ENCODE measurements around the gene MTAP.

Gene MTAP

GRCh38 chr9:21837501-21837900 is 35.1 kb downstream of the MTAP start (continued):
- TF ChIP-seq ATF2 (tag by site-specific recombination; IDR thresholded peaks at IDR 0.05; ENCODE audit: low read depth) (no peak), ZNF473 (tag by site-specific recombination; IDR thresholded peaks at IDR 0.05) (no peak), SCRT2 (tag by site-specific recombination; IDR thresholded peaks at IDR 0.05) (no peak), KLF17 (tag by site-specific recombination; IDR thresholded peaks at IDR 0.05) (no peak), ZNF555 (tag by site-specific recombination; conservative IDR thresholded peaks at IDR 0.05) (no peak), PRDM6 (tag by site-specific recombination; IDR thresholded peaks at IDR 0.05) (no peak)

- TF ChIP-seq ZSCAN18 (tag by site-specific recombination; IDR thresholded peaks at IDR 0.05) (no peak), ZNF132 (tag by site-specific recombination; IDR thresholded peaks at IDR 0.05; ENCODE audit: borderline replicate concordance) (no peak), HOXA7 (CRISPR knock-in tag; IDR thresholded peaks at IDR 0.05; ENCODE audit: borderline replicate concordance) (no peak), GLIS2 (tag by site-specific recombination; IDR thresholded peaks at IDR 0.05) (no peak), TSHZ1 (tag by site-specific recombination; IDR thresholded peaks at IDR 0.05; ENCODE audit: borderline replicate concordance) (no peak), ZFP41 (tag by site-specific recombination; IDR thresholded peaks at IDR 0.05; ENCODE audit: borderline replicate concordance) (no peak), ZBTB7A (tag by site-specific recombination; IDR thresholded peaks at IDR 0.05; ENCODE audit: low read depth) (no peak), ZEB2 (tag by site-specific recombination; IDR thresholded peaks at IDR 0.05) (no peak), ZNF311 (tag by site-specific recombination; IDR thresholded peaks at IDR 0.05; ENCODE audit: borderline replicate concordance) (no peak), KLF17 (tag by site-specific recombination; IDR thresholded peaks at IDR 0.05) (no peak), ZNF114 (tag by site-specific recombination; IDR thresholded peaks at IDR 0.05) (no peak), ZNF366 (tag by site-specific recombination; conservative IDR thresholded peaks at IDR 0.05) (no peak)
- Histone ChIP-seq H3K4me3 (ENCODE audit: low read depth, low read length) (no peak overlapping the region), H3K9me3 (ENCODE audit: control insufficient read depth, insufficient read depth, low read depth, low read length) (no peaks in the 10 kb centered on the region; the same call in 1 of the 2 replicates), H3K36me3 (ENCODE audit: control insufficient read depth in 2 of 2, insufficient read depth in 1 of 2, low read length in 2 of 2) (peaks cover 20 to 60% of the 10 kb centered on the region in 2 experiments), H3K27ac (ENCODE audit: extremely low read depth, low read depth, low read length) (no peak overlapping the region), H3K4me1 (ENCODE audit: control insufficient read depth, insufficient read depth, low read length) (no peaks in the 10 kb centered on the region; the same call in 1 of the 2 replicates)
- CTCF ChIA-PET: no interaction called here
- POLR2A ChIA-PET: no interaction called here
Measured at GRCh38 chr9:21840647-21841046, 38.2 kb downstream of the MTAP start.
